Measurements from ENCODE around the gene ALLC.
"Not testable (repeated sequence)": the region's sequence is repeated elsewhere in the genome, so short reads cannot be mapped to it uniquely, and the experiment has no call there.

ALLC gene

GRCh38 chr2:3655871-3656761 is 1.9 kb upstream of the ALLC start:
- Histone ChIP-seq H3K27me3 (ENCODE audit: control insufficient read depth, insufficient read depth, low read length, poor library complexity, severe bottlenecking) (no peaks in the 10 kb centered on the region), H3K9me3 (ENCODE audit: control insufficient read depth, low read length) (no peaks in the 10 kb centered on the region), H3K27ac (ENCODE audit: insufficient read depth, low read depth, low read length, poor library complexity, severe bottlenecking) (no peak overlapping the region), H3K4me3 (ENCODE audit: insufficient read depth, low read depth, low read length) (no peak overlapping the region), H3K36me3 (ENCODE audit: control insufficient read depth, insufficient read depth, low read length) (no peaks in the 10 kb centered on the region), H3K4me1 (ENCODE audit: control insufficient read depth, insufficient read depth, low read length) (peaks cover 19% of the 10 kb centered on the region)
- 91 to 92% methylated on average over 28 of the region's 28 CpGs for WGBS, 2 experiments

GRCh38 chr2:3656762-3657721 is 958 bp upstream of the ALLC start:
- no peaks in the 10 kb centered on the region for H3K36me3 ChIP-seq (ENCODE audit: control insufficient read depth, insufficient read depth, low read length)
- peaks cover 19% of the 10 kb centered on the region for H3K4me1 ChIP-seq (ENCODE audit: control insufficient read depth, insufficient read depth, low read length)
- no peak overlapping the region for H3K27ac ChIP-seq (ENCODE audit: insufficient read depth, low read depth, low read length, poor library complexity, severe bottlenecking)
- WGBS, 2 experiments: 61 to 68% methylated on average over 36 of the region's 36 CpGs
- no peaks in the 10 kb centered on the region for H3K9me3 ChIP-seq (ENCODE audit: control insufficient read depth, low read length)
- H3K4me3 ChIP-seq (ENCODE audit: insufficient read depth, low read depth, low read length): no peak overlapping the region
- no peaks in the 10 kb centered on the region for H3K27me3 ChIP-seq (ENCODE audit: control insufficient read depth, insufficient read depth, low read length, poor library complexity, severe bottlenecking)

GRCh38 chr2:3659447-3660432 is 1.7 kb downstream of the ALLC start:
- no peak overlapping the region for H3K4me3 ChIP-seq (ENCODE audit: insufficient read depth, low read depth, low read length)
- WGBS, 2 experiments: 86 to 87% methylated on average over 26 of the region's 26 CpGs
- H3K27me3 ChIP-seq (ENCODE audit: control insufficient read depth, insufficient read depth, low read length, poor library complexity, severe bottlenecking): no peaks in the 10 kb centered on the region
- H3K36me3 ChIP-seq (ENCODE audit: control insufficient read depth, insufficient read depth, low read length): no peaks in the 10 kb centered on the region
- H3K9me3 ChIP-seq (ENCODE audit: control insufficient read depth, low read length): no peaks in the 10 kb centered on the region
- H3K27ac ChIP-seq (ENCODE audit: insufficient read depth, low read depth, low read length, poor library complexity, severe bottlenecking): no peak overlapping the region
- H3K4me1 ChIP-seq (ENCODE audit: control insufficient read depth, insufficient read depth, low read length): peaks cover 19% of the 10 kb centered on the region

DNA sequence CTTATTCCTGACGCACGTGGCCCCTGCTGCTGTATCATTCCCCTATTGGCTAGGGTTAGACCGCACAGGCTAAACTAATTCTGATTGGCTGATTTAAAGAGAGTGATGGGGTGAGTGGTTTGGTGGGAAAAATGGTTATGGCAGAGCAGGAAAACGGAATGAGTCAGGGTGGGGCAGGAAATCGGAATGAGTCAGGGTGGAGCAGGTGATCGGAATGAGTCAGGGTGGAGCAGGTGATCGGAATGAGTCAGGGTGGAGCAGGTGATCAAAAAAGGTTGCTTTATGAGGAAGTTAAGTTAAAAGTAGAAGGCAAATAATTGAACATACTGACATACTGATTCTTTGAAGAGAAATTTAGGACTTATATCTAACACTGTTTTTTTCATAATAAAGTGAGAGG is 2.6 kb downstream of the ALLC start:
- 95 to 97% methylated on average over 7 of the region's 7 CpGs for WGBS, 2 experiments
- H3K27ac ChIP-seq (ENCODE audit: insufficient read depth, low read depth, low read length, poor library complexity, severe bottlenecking); H3K4me3 ChIP-seq (ENCODE audit: insufficient read depth, low read depth, low read length); H3K36me3 ChIP-seq (ENCODE audit: control insufficient read depth, insufficient read depth, low read length); H3K27me3 ChIP-seq (ENCODE audit: control insufficient read depth, insufficient read depth, low read length, poor library complexity, severe bottlenecking); H3K9me3 ChIP-seq (ENCODE audit: control insufficient read depth, low read length): not testable (repeated sequence)
- H3K4me1 ChIP-seq (ENCODE audit: control insufficient read depth, insufficient read depth, low read length): peaks cover 19% of the 10 kb centered on the region

GRCh38 chr2:3661149-3661660 is 3.2 kb downstream of the ALLC start:
- WGBS, 2 experiments: 93 to 96% methylated on average over 3 of the region's 3 CpGs
- H3K4me1 ChIP-seq (ENCODE audit: control insufficient read depth, insufficient read depth, low read length): peaks cover 19% of the 10 kb centered on the region
- no peak overlapping the region for H3K4me3 ChIP-seq (ENCODE audit: insufficient read depth, low read depth, low read length)
- H3K27ac ChIP-seq (ENCODE audit: insufficient read depth, low read depth, low read length, poor library complexity, severe bottlenecking): no peak overlapping the region
- H3K27me3 ChIP-seq (ENCODE audit: control insufficient read depth, insufficient read depth, low read length, poor library complexity, severe bottlenecking): no peaks in the 10 kb centered on the region
- no peaks in the 10 kb centered on the region for H3K9me3 ChIP-seq (ENCODE audit: control insufficient read depth, low read length)
- no peaks in the 10 kb centered on the region for H3K36me3 ChIP-seq (ENCODE audit: control insufficient read depth, insufficient read depth, low read length)

DNA sequence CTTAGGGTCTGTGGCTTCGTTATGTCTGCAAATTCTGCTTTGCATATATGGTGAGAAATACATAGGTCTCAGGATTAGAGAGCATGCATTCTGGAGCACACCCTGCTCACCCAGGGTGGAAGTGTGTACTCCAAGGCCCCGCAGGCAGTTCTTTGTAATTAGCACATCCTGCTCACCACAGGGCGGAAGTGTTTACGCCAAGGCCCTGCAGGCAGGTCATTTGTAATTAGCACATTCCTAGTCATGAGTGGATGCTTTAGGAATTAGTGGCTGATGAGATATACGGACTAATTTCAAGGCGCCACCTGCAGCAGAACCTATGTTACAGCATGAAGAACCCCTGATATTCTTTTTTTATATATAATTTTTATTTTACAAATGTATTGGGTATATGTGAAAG is 4.2 kb downstream of the ALLC start:
- WGBS, 2 experiments: 90 to 91% methylated on average over 5 to 6 of the region's 6 CpGs
- no peak overlapping the region for H3K4me3 ChIP-seq (ENCODE audit: insufficient read depth, low read depth, low read length)
- peaks cover 13% of the 10 kb centered on the region for H3K4me1 ChIP-seq (ENCODE audit: control insufficient read depth, insufficient read depth, low read length)
- H3K27me3 ChIP-seq (ENCODE audit: control insufficient read depth, insufficient read depth, low read length, poor library complexity, severe bottlenecking): no peaks in the 10 kb centered on the region
- H3K9me3 ChIP-seq (ENCODE audit: control insufficient read depth, low read length): no peaks in the 10 kb centered on the region
- no peaks in the 10 kb centered on the region for H3K36me3 ChIP-seq (ENCODE audit: control insufficient read depth, insufficient read depth, low read length)
- no peak overlapping the region for H3K27ac ChIP-seq (ENCODE audit: insufficient read depth, low read depth, low read length, poor library complexity, severe bottlenecking)

DNA sequence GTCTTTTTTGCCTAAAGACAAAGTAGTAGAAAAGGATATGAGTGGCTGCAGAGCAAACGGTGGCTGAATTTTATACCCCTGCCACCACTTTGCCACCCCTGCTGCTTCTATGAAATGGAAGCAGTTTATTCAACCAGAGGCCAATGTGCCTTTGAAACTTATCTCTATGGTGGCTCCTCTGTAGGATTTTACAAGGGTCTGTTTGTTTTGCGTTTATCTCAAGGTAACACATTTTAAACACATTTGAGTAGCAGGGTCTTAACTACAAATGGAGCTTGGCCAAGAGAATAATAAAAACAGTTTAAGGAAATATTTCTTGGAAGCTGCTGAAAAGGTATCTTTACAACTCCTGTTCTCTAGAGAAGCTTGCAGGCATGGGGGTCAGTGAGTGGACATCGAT is 6.1 kb downstream of the ALLC start:
- H3K4me1 ChIP-seq (ENCODE audit: control insufficient read depth, insufficient read depth, low read length): peaks cover 4% of the 10 kb centered on the region
- H3K27ac ChIP-seq (ENCODE audit: insufficient read depth, low read depth, low read length, poor library complexity, severe bottlenecking): no peak overlapping the region
- no peak overlapping the region for H3K4me3 ChIP-seq (ENCODE audit: insufficient read depth, low read depth, low read length)
- no peaks in the 10 kb centered on the region for H3K36me3 ChIP-seq (ENCODE audit: control insufficient read depth, insufficient read depth, low read length)
- H3K27me3 ChIP-seq (ENCODE audit: control insufficient read depth, insufficient read depth, low read length, poor library complexity, severe bottlenecking): no peaks in the 10 kb centered on the region
- 91 to 94% methylated on average over 2 to 3 of the region's 3 CpGs for WGBS, 2 experiments
- no peaks in the 10 kb centered on the region for H3K9me3 ChIP-seq (ENCODE audit: control insufficient read depth, low read length)

GRCh38 chr2:3664925-3665324 is 6.9 kb downstream of the ALLC start:
- H3K27ac ChIP-seq (ENCODE audit: insufficient read depth, low read depth, low read length, poor library complexity, severe bottlenecking): no peak overlapping the region
- no peaks in the 10 kb centered on the region for H3K9me3 ChIP-seq (ENCODE audit: control insufficient read depth, low read length)
- H3K4me1 ChIP-seq (ENCODE audit: control insufficient read depth, insufficient read depth, low read length): no peaks in the 10 kb centered on the region
- 88 to 94% methylated on average over 7 to 8 of the region's 8 CpGs for WGBS, 2 experiments
- no peaks in the 10 kb centered on the region for H3K27me3 ChIP-seq (ENCODE audit: control insufficient read depth, insufficient read depth, low read length, poor library complexity, severe bottlenecking)
- no peaks in the 10 kb centered on the region for H3K36me3 ChIP-seq (ENCODE audit: control insufficient read depth, insufficient read depth, low read length)
- H3K4me3 ChIP-seq (ENCODE audit: insufficient read depth, low read depth, low read length): no peak overlapping the region

DNA sequence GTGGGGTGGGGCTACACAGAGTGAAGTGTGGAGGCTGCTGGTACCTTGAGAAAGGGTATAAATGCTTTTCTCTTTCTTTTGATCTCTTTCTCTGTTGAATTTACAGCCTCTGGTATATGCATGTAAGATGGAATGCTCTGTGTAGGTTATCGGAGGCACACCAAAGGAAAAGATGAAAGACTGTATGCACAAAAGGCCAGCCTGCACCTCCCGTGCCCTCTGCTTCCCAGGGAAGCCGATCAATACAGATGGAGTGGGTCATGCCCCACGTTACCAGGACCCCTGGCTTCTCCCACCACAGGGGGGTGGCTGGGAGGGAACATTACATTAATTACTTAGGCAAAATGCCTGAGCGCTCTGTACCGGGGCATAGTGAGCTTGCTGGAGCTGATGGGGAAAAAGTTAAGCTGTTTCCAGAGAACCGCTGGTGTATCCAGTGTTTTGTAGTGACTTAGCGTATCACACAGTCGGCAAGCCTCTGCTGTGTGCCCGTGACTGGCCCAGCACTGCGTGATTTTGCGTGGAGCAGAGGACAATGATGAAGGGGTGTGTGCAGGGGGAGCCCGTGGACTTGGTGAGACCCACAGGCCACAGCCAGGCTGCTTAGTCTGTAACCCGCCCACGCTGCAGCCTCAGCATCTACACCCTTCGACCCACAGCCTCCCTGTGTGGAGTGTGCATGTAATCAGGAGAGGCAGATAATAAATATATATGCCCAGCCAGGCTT is 8.0 kb downstream of the ALLC start:
- H3K36me3 ChIP-seq (ENCODE audit: control insufficient read depth, insufficient read depth, low read length): no peaks in the 10 kb centered on the region
- H3K9me3 ChIP-seq (ENCODE audit: control insufficient read depth, low read length): no peaks in the 10 kb centered on the region
- 89 to 91% methylated on average over 16 of the region's 16 CpGs for WGBS, 2 experiments
- H3K4me3 ChIP-seq (ENCODE audit: insufficient read depth, low read depth, low read length): no peak overlapping the region
- no peak overlapping the region for H3K27ac ChIP-seq (ENCODE audit: insufficient read depth, low read depth, low read length, poor library complexity, severe bottlenecking)
- no peaks in the 10 kb centered on the region for H3K4me1 ChIP-seq (ENCODE audit: control insufficient read depth, insufficient read depth, low read length)
- no peaks in the 10 kb centered on the region for H3K27me3 ChIP-seq (ENCODE audit: control insufficient read depth, insufficient read depth, low read length, poor library complexity, severe bottlenecking)

All from ectodermal cell (in vitro differentiated cells).